Keratinocyte (primary cell): ENCODE data around the gene CHCHD6. TPM values are rescaled to one million over a fixed set of nuclear protein-coding genes. Genes with fewer than 3 reads are reported as not detected.
A peak's percentile ranks its signal among the peaks of the same experiment; 100 is the strongest.

Experiments used
- DNase-seq: peaks from one replicate; pipeline ENCODE4 v3.0.0-alpha.2; 2011; ENCODE audit warnings: low read depth, missing footprints, low spot score
- FAIRE-seq: peaks from 2 replicates; lab custom pipeline; 2011; peaks lifted over from hg19 to GRCh38; lab: Jason Lieb, UNC
- H2AFZ ChIP-seq: 2 replicates; pipeline ENCODE4 v1.6.0; 2012; ENCODE audit warnings: low read length, control low read depth, inconsistent platforms; ENCODE audit not compliant: control insufficient read depth
- H3K27ac ChIP-seq: 2 replicates; pipeline ENCODE4 v1.5.1; 2011; ENCODE audit warnings: low read length; ENCODE audit not compliant: control insufficient read depth, insufficient read depth
- H3K27me3 ChIP-seq: 3 replicates; pipeline ENCODE4 v1.6.0; 2011; ENCODE audit warnings: low read length; ENCODE audit not compliant: control insufficient read depth, insufficient read depth; ENCODE audit errors: extremely low read depth
- H3K36me3 ChIP-seq, 2 experiments: 2 replicates in 1 of 2; 3 replicates in 1 of 2; pipeline ENCODE4 v1.5.1; 2011; ENCODE audit warnings: low read length in 2 of 2, mild to moderate bottlenecking in 1 of 2; ENCODE audit not compliant: control insufficient read depth in 2 of 2, insufficient read depth in 2 of 2; ENCODE audit errors: extremely low read depth in 1 of 2
- H3K4me1 ChIP-seq: 3 replicates; pipeline ENCODE4 v1.5.1; 2011; ENCODE audit warnings: low read length; ENCODE audit not compliant: control insufficient read depth, insufficient read depth; ENCODE audit errors: extremely low read depth
- H3K4me2 ChIP-seq: 3 replicates; pipeline ENCODE4 v1.6.0; 2011; ENCODE audit warnings: low read depth, low read length; ENCODE audit not compliant: control insufficient read depth, insufficient read depth; ENCODE audit errors: extremely low read depth
- H3K4me3 ChIP-seq, 3 experiments: fragments of 200-600 bp in 1 of 3; sonication (generic) in 1 of 3; 2 replicates in 2 of 3; 3 replicates in 1 of 3; pipeline ENCODE4 v1.5.1; 2011 to 2016; ENCODE audit warnings: low read length in 3 of 3, mild to moderate bottlenecking in 3 of 3, control low read depth in 2 of 3, inconsistent platforms in 1 of 3, low read depth in 1 of 3, mixed read lengths in 1 of 3, mixed run types in 1 of 3, moderate library complexity in 1 of 3; ENCODE audit not compliant: control insufficient read depth in 2 of 3, insufficient read depth in 2 of 3; ENCODE audit errors: extremely low read depth in 1 of 3
- H3K79me2 ChIP-seq: 2 replicates; pipeline ENCODE4 v1.6.0; 2012; ENCODE audit warnings: low read length; ENCODE audit not compliant: control insufficient read depth, insufficient read depth
- H3K9ac ChIP-seq: 3 replicates; pipeline ENCODE4 v1.6.0; 2011; ENCODE audit warnings: low read length; ENCODE audit not compliant: control insufficient read depth, insufficient read depth; ENCODE audit errors: extremely low read depth
- H3K9me1 ChIP-seq: 3 replicates; pipeline ENCODE4 v1.6.0; 2011; ENCODE audit warnings: low read length; ENCODE audit not compliant: control insufficient read depth, insufficient read depth; ENCODE audit errors: extremely low read depth
- H3K9me3 ChIP-seq: 2 replicates; pipeline ENCODE4 v1.5.1; 2012; ENCODE audit warnings: low read depth, low read length; ENCODE audit not compliant: control insufficient read depth
- H4K20me1 ChIP-seq: 3 replicates; pipeline ENCODE4 v1.6.0; 2011; ENCODE audit warnings: low read length; ENCODE audit not compliant: control insufficient read depth, insufficient read depth; ENCODE audit errors: extremely low read depth
- CTCF ChIP-seq, 3 experiments: IDR thresholded peaks in 1 of 3; conservative IDR thresholded peaks in 1 of 3; optimal IDR thresholded peaks in 1 of 3; 2 replicates in 2 of 3; 3 replicates in 1 of 3; pipeline versions ENCODE3 to v1.5.1; 2011; ENCODE audit warnings: low read length in 3 of 3, mild to moderate bottlenecking in 3 of 3, moderate library complexity in 2 of 3, control low read depth in 1 of 3, inconsistent platforms in 1 of 3; ENCODE audit not compliant: insufficient read depth in 2 of 3; ENCODE audit errors: extremely low read depth in 1 of 3
- EZH2 ChIP-seq: IDR thresholded peaks from one replicate; pipeline ENCODE4 v1.6.1; 2012; ENCODE audit warnings: inconsistent platforms, mild to moderate bottlenecking, low read length, moderate library complexity
- dilution Hi-C: fragments of 300-500 bp; cut with MboI; formaldehyde crosslinking; loops from one replicate; pipeline ENCODE4 v1.7.0; 2020; ENCODE audit warnings: low sequenced_read_pairs; ENCODE audit not compliant: extremely low pct_ligation_motif_present
- polyA plus RNA-seq, 5 experiments: library from polyadenylated mRNA; depleted of rRNA in 3 of 5; stranded (reverse) in 3 of 5; stranded (forward) in 1 of 5; unstranded in 1 of 5; fragments of >200 nt; gene quantifications; 1 replicate in 1 of 5; 2 replicates in 3 of 5; 3 replicates in 1 of 5; pipeline versions ENCODE4 v1.2.1 to v1.2.3, GENCODE V29; 2011 to 2012; ENCODE audit warnings: missing spikeins in 2 of 5, low read depth in 1 of 5, low replicate concordance in 1 of 5

The CHCHD6 gene
- polyA plus RNA-seq, 1 donor (not counting 4 experiments of a cell fraction or from before 2014, with no cell fraction given): 21.7 TPM

GRCh38 chr3:126835472-126836219 lies 131.6 kb downstream of the CHCHD6 start:
- H4K20me1 ChIP-seq: no peaks in the 10 kb centered on the region
- no peak overlapping the region for H2AFZ ChIP-seq
- TF ChIP-seq CTCF (optimal IDR thresholded peaks at IDR 0.05 in 1 of 3, IDR thresholded peaks at IDR 0.05 in 1 of 3, conservative IDR thresholded peaks at IDR 0.05 in 1 of 3; ENCODE audit: extremely low read depth in 1 of 3, insufficient read depth in 2 of 3, low read length in 3 of 3) (no peak), EZH2 (no peak)
- dilution Hi-C loops: no loop called here
- no peaks in the 10 kb centered on the region for H3K79me2 ChIP-seq
- H3K4me2 ChIP-seq: no peak overlapping the region
- peak overlapping the region; percentile 3 for H3K9ac ChIP-seq
- H3K27ac ChIP-seq: no peak overlapping the region
- no peaks in the 10 kb centered on the region for H3K9me3 ChIP-seq
- H3K4me1 ChIP-seq: peaks cover 5% of the 10 kb centered on the region
- H3K4me3 ChIP-seq: no peak overlapping the region
- FAIRE-seq (peak; percentile 75), DNase-seq (no peak)
- H3K27me3 ChIP-seq: no peaks in the 10 kb centered on the region
- no peaks in the 10 kb centered on the region for H3K9me1 ChIP-seq
- peaks cover 5% of the 10 kb centered on the region in 2 experiments for H3K36me3 ChIP-seq

- Histone ChIP-seq H4K20me1 (no peaks in the 10 kb centered on the region), H3K4me3 (no peak overlapping the region), H3K27ac (no peak overlapping the region), H3K9me1 (no peaks in the 10 kb centered on the region), H3K27me3 (no peaks in the 10 kb centered on the region), H3K4me1 (peaks cover 5% of the 10 kb centered on the region), H3K79me2 (no peaks in the 10 kb centered on the region), H2AFZ (no peak overlapping the region), H3K4me2 (no peak overlapping the region), H3K36me3 (peaks cover 5% of the 10 kb centered on the region in 2 experiments), H3K9ac (no peak overlapping the region), H3K9me3 (no peaks in the 10 kb centered on the region)
- dilution Hi-C loops: no loop called here
- no peak for DNase-seq
- TF ChIP-seq CTCF (optimal IDR thresholded peaks at IDR 0.05 in 1 of 3, IDR thresholded peaks at IDR 0.05 in 1 of 3, conservative IDR thresholded peaks at IDR 0.05 in 1 of 3; ENCODE audit: extremely low read depth in 1 of 3, insufficient read depth in 2 of 3, low read length in 3 of 3) (no peak), EZH2 (no peak)
- no peak for FAIRE-seq
Measured at GRCh38 chr3:126836220-126836860, 132.3 kb downstream of the CHCHD6 start.
